OCI-LY7 (cell line): ENCODE results near the gene GDE1.

Source experiments
- EZH2phosphoT487 ChIP-seq: fragments of 200-600 bp; sonication (generic); IDR thresholded peaks from 2 replicates; pipeline ENCODE4 v1.6.1; 2018; ENCODE audit warnings: low read depth, borderline replicate concordance, mild to moderate bottlenecking, mixed run types, antibody characterized with exemption, low read length, moderate library complexity, mixed read lengths
- TF ChIP-seq, protein P1 (sequence below): fragments of 200-600 bp; sonication (generic); conservative IDR thresholded peaks from 2 replicates; pipeline ENCODE4 v1.5.1; 2014; ENCODE audit warnings: mild to moderate bottlenecking, antibody characterized with exemption, low read length, moderate library complexity, mixed read lengths

GRCh38 chr16:19485611-19486010 is 36.3 kb downstream of the GDE1 start:
- TF ChIP-seq, protein P1, sequence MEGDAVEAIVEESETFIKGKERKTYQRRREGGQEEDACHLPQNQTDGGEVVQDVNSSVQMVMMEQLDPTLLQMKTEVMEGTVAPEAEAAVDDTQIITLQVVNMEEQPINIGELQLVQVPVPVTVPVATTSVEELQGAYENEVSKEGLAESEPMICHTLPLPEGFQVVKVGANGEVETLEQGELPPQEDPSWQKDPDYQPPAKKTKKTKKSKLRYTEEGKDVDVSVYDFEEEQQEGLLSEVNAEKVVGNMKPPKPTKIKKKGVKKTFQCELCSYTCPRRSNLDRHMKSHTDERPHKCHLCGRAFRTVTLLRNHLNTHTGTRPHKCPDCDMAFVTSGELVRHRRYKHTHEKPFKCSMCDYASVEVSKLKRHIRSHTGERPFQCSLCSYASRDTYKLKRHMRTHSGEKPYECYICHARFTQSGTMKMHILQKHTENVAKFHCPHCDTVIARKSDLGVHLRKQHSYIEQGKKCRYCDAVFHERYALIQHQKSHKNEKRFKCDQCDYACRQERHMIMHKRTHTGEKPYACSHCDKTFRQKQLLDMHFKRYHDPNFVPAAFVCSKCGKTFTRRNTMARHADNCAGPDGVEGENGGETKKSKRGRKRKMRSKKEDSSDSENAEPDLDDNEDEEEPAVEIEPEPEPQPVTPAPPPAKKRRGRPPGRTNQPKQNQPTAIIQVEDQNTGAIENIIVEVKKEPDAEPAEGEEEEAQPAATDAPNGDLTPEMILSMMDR, result no peak
- no peak for TF ChIP-seq EZH2phosphoT487
